Pons (tissue), 1 donor: Measurements from ENCODE around the gene FOXN1.
"Not testable (repeated sequence)": the region's sequence is repeated elsewhere in the genome, so short reads cannot be mapped to it uniquely, and the experiment has no call there.

ENCODE experiments used
- DNase-seq: peaks from one replicate; pipeline ENCODE4 v3.0.0-alpha.2; 2016; ENCODE audit warnings: low spot score

The FOXN1 gene

GRCh38 chr17:28505986-28506665 lies at the start of gene FOXN1:
Gene FOXN1 (plus strand): TSS chr17:28506348. CDS start chr17:28523970, 17,622 bp downstream.
- no peak for DNase-seq

GRCh38 chr17:28457890-28458289 lies 48.3 kb upstream of the FOXN1 start:
- DNase-seq, result no peak

GRCh38 chr17:28458881-28459280 lies 47.3 kb upstream of the FOXN1 start:
- DNase-seq, result not testable (repeated sequence)

- DNase-seq, result no peak
These were observed 45.2 kb upstream of the FOXN1 start for GRCh38 chr17:28460901-28461300.

- DNase-seq, result no peak
These were observed 40.1 kb upstream of the FOXN1 start for GRCh38 chr17:28466001-28466400.

- no peak for DNase-seq
These were observed 39.6 kb upstream of the FOXN1 start for GRCh38 chr17:28466521-28467048.

GRCh38 chr17:28467456-28468025 lies 38.6 kb upstream of the FOXN1 start:
- no peak for DNase-seq

GRCh38 chr17:28468033-28468735 lies 38.0 kb upstream of the FOXN1 start:
- not testable (repeated sequence) for DNase-seq

GRCh38 chr17:28468781-28469180 lies 37.4 kb upstream of the FOXN1 start:
- DNase-seq, result no peak

- no peak for DNase-seq
These were observed 36.8 kb upstream of the FOXN1 start for GRCh38 chr17:28469376-28469775.

GRCh38 chr17:28470266-28470913 lies 35.8 kb upstream of the FOXN1 start:
- DNase-seq, result no peak

- DNase-seq, result no peak
These were observed 35.2 kb upstream of the FOXN1 start for GRCh38 chr17:28470914-28471366.

GRCh38 chr17:28471531-28472342 lies 34.4 kb upstream of the FOXN1 start:
- no peak for DNase-seq

- no peak for DNase-seq
These were observed 33.2 kb upstream of the FOXN1 start for GRCh38 chr17:28472871-28473497.

- no peak for DNase-seq
These were observed 32.6 kb upstream of the FOXN1 start, which contains the start of gene SLC13A2 for GRCh38 chr17:28473542-28473941. Gene SLC13A2 (plus strand): TSS chr17:28473644. CDS start chr17:28473713, 69 bp downstream.

GRCh38 chr17:28474111-28474531 lies 32.0 kb upstream of the FOXN1 start:
- no peak for DNase-seq

- DNase-seq, result no peak
These were observed 30.8 kb upstream of the FOXN1 start for GRCh38 chr17:28475151-28475900.

- DNase-seq, result no peak
These were observed 29.9 kb upstream of the FOXN1 start for GRCh38 chr17:28476076-28476865.

GRCh38 chr17:28477928-28478327 lies 28.2 kb upstream of the FOXN1 start:
- no peak for DNase-seq
